Fibroblast of gingiva (primary cell): ENCODE results near the gene DTX3.
A peak's percentile ranks its signal among the peaks of the same experiment; 100 is the strongest.
"Not testable (repeated sequence)": the region's sequence is repeated elsewhere in the genome, so short reads cannot be mapped to it uniquely, and the experiment has no call there.

Experiments
- DNase-seq: peaks from one replicate; pipeline ENCODE4 v3.0.0-alpha.2; 2011; ENCODE audit warnings: low read depth

DTX3 gene

DNA sequence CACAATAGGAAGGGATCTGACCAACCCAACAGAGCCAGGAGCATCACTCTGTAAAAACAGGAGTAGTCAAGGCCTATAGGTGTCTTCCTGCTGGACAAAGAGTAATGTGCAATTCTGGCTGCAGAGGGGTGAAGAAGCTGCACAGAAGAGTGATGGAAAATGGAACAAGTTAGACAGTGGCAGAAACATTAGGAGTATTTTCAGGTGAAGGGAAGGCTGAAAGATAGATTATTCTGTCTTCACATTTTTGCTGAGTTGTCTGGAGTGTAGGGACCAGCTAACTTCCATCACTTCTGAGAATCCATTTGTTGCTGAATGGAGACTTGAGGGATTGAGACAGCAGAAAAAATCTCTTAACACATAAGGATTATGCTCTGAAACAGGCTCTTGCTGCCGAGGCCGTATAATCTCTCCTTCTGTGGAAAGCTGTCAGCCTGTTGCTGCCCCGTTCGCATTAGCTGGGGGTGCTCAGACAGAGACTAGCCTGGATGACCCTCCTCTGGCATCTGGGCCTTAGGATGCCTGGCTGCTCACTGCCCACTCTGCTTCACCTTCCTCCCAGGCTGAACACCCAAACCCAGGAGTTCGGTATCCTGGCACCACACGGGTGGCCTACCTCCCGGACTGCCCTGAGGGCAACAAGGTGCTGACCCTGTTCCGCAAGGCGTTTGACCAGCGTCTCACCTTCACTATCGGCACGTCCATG, 3.5 kb downstream of the DTX3 start:
- no peak for DNase-seq

- DNase-seq = no peak
Measured at GRCh38 chr12:57609101-57609780, 4.6 kb downstream of the DTX3 start.

DNA sequence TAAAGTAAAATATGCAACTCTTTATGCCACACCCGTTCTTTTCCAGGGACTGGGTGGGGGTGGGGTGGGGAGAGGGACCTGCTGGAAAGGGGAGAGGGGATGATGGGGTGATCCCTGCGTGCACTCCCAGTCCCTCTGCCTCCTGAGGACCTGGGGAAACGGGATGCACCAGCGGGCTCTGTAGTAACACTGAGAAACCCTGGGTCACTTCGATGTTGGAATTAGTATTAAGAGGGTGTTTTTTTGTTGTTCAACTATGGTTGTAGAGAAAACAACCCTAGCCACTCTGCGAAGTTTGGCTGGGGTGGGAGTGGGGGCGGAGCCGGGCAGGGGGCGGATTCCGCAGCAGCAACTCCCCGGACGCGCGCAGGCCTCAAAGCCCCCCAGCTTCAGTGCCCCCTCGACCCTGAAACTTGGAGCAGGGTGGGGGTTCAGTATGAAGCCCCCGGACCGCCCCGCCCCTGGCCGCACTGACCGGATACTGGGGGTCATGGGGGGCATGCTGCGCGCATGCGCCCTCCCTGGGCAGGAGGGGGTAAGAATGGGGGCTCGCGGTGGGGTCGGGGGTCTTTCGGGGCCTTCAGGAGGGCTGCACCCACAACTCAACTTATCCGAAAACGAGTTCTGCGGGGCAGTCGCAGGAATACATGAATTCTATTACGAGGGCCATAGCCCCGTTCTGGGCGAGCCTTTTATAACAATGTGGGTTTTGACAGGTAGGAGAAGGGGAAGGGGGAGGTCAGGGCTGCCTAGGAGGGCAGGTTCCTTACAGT, 5.3 kb downstream of the DTX3 start:
- no peak for DNase-seq

GRCh38 chr12:57610554-57611107, 6.0 kb downstream of the DTX3 start:
- no peak for DNase-seq

DNA sequence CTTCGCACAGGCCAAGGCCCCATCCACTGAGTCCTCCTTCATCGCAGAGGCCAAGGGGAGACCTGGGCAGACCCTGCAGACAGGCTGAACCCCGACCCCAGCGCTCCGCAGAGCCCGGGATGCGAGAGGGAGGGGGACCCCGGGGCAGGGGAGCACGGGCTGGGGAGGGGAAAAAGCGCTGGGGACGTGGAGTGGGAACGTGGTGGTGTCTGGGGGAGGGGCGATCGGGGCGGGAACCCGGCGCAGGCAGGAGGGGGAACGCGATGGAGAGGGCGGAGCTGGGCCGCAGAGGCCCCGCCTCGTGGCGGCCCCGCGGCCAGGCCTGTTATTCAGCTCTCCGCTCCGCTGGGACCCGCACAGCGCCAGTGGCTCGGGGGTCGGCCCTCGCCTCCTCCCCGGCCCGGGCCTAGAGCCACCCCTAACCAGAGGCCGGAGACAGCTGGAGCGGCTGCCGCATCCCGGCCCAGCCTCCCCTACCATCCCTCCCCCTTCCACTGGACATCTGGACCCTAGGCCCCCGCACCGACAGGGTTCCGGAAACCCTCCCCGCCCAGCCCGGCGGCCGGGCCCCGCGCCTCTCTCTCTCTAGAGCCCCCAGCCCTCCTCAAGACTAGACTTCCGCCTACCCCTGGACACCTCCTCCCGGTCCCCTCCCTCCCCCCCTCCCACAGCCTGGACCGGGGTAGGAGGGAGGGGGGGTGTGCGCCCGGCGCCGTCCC, 6.6 kb downstream of the DTX3 start, which contains the start of gene ARHGEF25:
Gene ARHGEF25, plus strand, starts transcription at position 328 of the 719 bp plus-strand sequence. CDS start 460 bp downstream, outside the sequence.
- DNase-seq = peak; percentile 53

GRCh38 chr12:57611827-57612710, 7.4 kb downstream of the DTX3 start:
- no peak for DNase-seq

GRCh38 chr12:57612711-57613426, 8.2 kb downstream of the DTX3 start:
- DNase-seq = no peak

DNA sequence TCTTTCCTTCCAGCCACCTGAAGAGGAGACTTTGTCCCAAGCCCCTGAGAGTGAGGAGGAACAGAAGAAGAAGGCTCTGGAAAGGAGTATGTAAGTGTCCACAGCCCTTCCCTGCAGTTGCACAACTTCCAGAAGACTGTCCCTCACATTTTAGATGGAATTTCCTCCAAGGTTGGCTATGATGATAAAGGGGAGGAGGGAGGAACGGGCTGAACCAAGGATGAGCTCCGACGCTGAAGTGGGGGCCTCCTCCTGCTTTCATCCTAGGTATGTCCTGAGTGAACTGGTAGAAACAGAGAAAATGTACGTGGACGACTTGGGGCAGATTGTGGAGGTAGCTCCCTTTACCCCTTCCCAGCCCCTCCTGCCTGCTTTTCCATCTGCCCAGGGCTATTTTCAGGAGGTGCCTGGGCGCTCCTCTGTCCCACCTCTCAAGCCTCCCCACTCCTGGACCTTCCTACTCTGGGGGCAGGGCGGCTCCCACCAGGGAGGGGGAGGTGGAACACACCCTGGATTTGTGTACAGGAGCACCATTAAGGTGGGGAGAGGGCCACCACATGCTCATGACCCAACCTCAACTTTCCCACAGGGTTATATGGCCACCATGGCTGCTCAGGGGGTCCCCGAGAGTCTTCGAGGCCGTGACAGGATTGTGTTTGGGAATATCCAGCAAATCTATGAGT, 8.9 kb downstream of the DTX3 start:
- no peak for DNase-seq

DNA sequence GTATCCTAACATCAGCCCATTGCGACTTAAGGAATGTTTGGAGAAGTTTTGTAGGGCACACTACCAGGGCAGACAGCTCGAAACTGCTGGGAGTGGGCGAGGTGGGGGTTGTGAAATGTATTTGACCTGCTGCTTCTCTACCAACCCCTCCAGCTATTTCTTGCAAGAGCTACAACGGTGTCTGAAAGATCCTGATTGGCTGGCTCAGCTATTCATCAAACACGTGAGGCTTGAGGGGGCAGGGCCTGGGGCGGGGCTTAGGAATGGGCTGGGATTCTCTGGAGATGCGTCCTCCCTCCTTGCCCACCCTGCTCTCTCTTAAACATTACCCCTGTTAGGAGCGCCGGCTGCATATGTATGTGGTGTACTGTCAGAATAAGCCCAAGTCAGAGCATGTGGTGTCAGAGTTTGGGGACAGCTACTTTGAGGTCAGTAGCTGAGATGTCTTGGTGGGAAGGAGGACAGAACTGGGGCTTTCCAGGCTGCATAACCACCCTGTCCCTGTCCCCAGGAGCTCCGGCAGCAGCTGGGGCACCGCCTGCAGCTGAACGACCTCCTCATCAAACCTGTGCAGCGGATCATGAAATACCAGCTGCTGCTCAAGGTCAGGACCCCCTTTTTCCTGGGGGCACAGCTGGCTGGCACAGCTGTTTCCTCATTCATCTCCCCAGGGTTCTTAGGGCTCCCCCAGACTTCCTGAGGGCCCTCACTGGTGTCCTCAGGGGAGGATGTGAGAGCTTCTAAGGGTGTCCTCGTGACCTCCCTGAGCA, 9.7 kb downstream of the DTX3 start:
- DNase-seq = peak; percentile 9

DNA sequence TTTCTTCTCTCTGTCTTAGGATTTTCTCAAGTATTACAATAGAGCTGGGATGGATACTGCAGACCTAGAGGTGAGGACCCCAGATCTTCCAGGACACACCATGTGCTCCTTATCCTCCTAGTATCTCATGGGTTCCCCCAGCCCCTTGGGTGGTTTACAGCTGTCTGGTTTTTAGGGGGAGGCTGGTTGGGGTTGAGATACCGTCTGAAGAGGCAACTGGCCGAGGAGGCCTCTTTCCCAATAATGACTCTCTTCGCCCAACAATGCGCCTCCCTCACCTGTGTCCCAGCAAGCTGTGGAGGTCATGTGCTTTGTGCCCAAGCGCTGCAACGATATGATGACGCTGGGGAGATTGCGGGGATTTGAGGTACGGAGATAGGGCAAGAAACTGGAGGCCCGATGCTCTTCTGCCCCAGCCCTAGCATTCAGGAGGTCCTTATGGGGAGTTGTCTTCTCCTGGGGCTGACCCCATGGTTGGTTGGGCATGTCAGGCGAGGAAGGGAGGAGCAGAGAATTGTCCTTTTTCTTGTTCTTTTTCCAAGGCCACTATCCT, 10.4 kb downstream of the DTX3 start:
- no peak for DNase-seq

GRCh38 chr12:57615637-57616036, 11.0 kb downstream of the DTX3 start:
- no peak for DNase-seq

DNA sequence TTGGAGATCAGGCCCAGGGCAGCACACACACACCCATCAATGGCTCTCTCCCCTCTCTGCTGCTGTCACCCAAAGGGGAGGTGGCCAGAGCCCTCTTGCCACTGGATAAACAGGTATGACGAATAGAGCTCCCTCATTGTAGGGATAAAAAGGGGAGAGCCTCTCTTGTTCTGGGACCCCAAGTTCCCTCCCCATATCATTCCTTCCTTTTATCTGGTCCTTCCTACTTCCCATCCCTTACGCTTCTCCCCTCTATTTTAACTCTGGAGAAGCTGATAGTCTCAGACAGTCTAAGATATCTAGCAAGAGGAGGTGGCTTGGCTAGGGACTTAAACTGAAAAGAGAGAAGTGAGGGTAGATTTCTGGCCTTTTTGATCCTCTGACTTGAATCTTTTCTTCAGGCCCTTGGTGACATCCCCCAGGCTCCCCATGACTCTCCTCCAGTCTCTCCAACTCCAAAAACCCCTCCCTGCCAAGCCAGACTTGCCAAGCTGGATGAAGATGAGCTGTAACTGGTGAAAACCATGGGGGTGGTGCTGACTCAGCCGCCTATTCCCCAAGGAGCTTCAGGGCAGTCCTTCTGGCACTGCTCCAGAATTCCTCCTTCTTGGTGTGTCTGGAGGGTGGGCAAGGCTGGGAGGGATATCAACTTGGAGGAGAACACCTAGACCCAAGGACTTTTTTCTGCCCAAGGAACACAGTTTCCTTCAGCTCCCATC, 11.9 kb downstream of the DTX3 start:
- no peak for DNase-seq

GRCh38 chr12:57617942-57618341, 13.3 kb downstream of the DTX3 start:
- DNase-seq = no peak

GRCh38 chr12:57618431-57618830, 13.8 kb downstream of the DTX3 start:
- not testable (repeated sequence) for DNase-seq

DNA sequence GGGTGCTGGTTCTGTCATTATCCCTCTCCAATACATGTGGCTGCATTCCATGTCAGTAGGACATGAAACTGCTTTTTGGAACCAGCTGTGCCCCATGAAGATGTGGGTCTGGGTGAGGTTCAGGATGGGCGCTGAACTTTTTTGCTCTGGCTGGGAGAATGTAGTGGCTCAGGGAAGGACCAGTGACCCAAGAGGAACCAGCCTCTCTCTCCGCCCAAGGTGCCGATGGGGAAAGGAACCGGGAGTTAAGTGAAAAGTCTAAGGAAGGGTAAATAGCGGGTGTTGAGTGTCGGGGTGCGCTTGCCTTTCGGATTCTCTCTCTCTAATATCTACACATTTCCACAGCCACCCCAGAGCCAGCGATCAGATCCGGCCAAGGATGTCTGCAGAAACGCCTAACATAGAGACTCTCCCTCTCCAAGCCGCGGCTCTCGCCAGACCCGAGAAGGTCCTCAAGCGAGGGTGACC, 14.4 kb downstream of the DTX3 start:
- no peak for DNase-seq

- DNase-seq = no peak
Measured at GRCh38 chr12:57619434-57620244, 15.0 kb downstream of the DTX3 start.
